Endometrial microvascular endothelial cells (primary cell): ENCODE results near the gene ZNF48. TPM values are rescaled to one million over a fixed set of nuclear protein-coding genes. Genes with fewer than 3 reads are reported as not detected.
"Not testable (repeated sequence)": the region's sequence is repeated elsewhere in the genome, so short reads cannot be mapped to it uniquely, and the experiment has no call there.

ENCODE experiments used
- in situ Hi-C: cut with HindIII; loops from 2 replicates; pipeline ENCODE4 v1.10.0; 2017; ENCODE audit warnings: low sequenced_read_pairs, low pct_unique_long_range_greater_than_20kb; ENCODE audit errors: inconsistent ontology term
- total RNA-seq: library from RNA; depleted of rRNA; stranded (reverse); fragments of >200 nt; gene quantifications from one replicate; pipeline ENCODE4 v1.2.3, GENCODE V29; 2015; ENCODE audit errors: inconsistent ontology term

The ZNF48 gene
- total RNA-seq, 1 donor from 2014 or later = 5.8 TPM

- in situ Hi-C loops = no loop called here
These were observed 19.4 kb upstream of the ZNF48 start for GRCh38 chr16:30375864-30376263.

GRCh38 chr16:30376461-30376902 is 18.7 kb upstream of the ZNF48 start:
- in situ Hi-C loops = no loop called here

- in situ Hi-C loops = no loop called here
These were observed 18.0 kb upstream of the ZNF48 start for GRCh38 chr16:30377050-30377811.

- in situ Hi-C loops = no loop called here
These were observed 17.4 kb upstream of the ZNF48 start for GRCh38 chr16:30377812-30378235.

GRCh38 chr16:30378236-30379157 is 16.7 kb upstream of the ZNF48 start:
- in situ Hi-C loops = no loop called here

- in situ Hi-C loops = no loop called here
These were observed 15.9 kb upstream of the ZNF48 start for GRCh38 chr16:30379158-30379783.

GRCh38 chr16:30380072-30380802 is 15.0 kb upstream of the ZNF48 start:
- in situ Hi-C loops = no loop called here

- in situ Hi-C loops = no loop called here
These were observed 14.4 kb upstream of the ZNF48 start for GRCh38 chr16:30380803-30381208.

- in situ Hi-C loops = no loop called here
These were observed 13.8 kb upstream of the ZNF48 start for GRCh38 chr16:30381291-30382041.

- in situ Hi-C loops = no loop called here
These were observed 12.9 kb upstream of the ZNF48 start, which contains the start of gene SEPTIN1 for GRCh38 chr16:30382111-30382881. Gene SEPTIN1 (minus strand): TSS chr16:30382561. CDS start chr16:30382542, 19 bp downstream.

- in situ Hi-C loops = no loop called here
These were observed 11.7 kb upstream of the ZNF48 start for GRCh38 chr16:30383521-30383920.

- in situ Hi-C loops = no loop called here
These were observed 547 bp upstream of the ZNF48 start for GRCh38 chr16:30394592-30395154.

GRCh38 chr16:30395992-30396585 is 869 bp downstream of the ZNF48 start:
- in situ Hi-C loops = no loop called here

- in situ Hi-C loops = not testable (repeated sequence)
These were observed 1.4 kb downstream of the ZNF48 start for GRCh38 chr16:30396627-30397026.

- in situ Hi-C loops = no loop called here
These were observed 1.8 kb downstream of the ZNF48 start for GRCh38 chr16:30397056-30397455.

GRCh38 chr16:30397776-30398660 is 2.8 kb downstream of the ZNF48 start:
- in situ Hi-C loops = no loop called here
